A549 (cell line): ENCODE measurements around the gene CHPF2. TPM values are rescaled to one million over a fixed set of nuclear protein-coding genes. Genes with fewer than 3 reads are reported as not detected.

ENCODE experiments used
- ATAC-seq, 2 experiments: fragments of 200-7000 bp in 1 of 2; fragments of >200 bp in 1 of 2; cut with Nextera tagmentation in 1 of 2; cut with Tn5 transposase in 1 of 2; 3 replicates each; pipeline versions ENCODE4 v1.8.0 to v1.9.1; 2018 to 2020; ENCODE audit warnings: mild to moderate bottlenecking in 1 of 2, moderate library complexity in 1 of 2
- CTCF ChIA-PET: fragments of 300-600 bp; sonication (Branson Sonifier 250); formaldehyde crosslinking; extraction: SDS; loops from one replicate; lab custom pipeline; 2021; ENCODE audit warnings: antibody characterized with exemption, inconsistent platforms; lab: Yijun Ruan, JAX
- POLR2A ChIA-PET: fragments of 350-600 bp; formaldehyde crosslinking; extraction: SDS; loops from one replicate; lab custom pipeline; 2021; ENCODE audit warnings: antibody characterized with exemption, inconsistent platforms; lab: Yijun Ruan, JAX
- DNase-seq, 2 experiments: peaks; one replicate each; pipeline versions ENCODE4 v3.0.0 to v3.0.0-alpha.2; 2011 to 2016; ENCODE audit warnings: low read depth in 1 of 2, low spot score in 1 of 2
- FAIRE-seq: peaks from 2 replicates; lab custom pipeline; 2011; peaks lifted over from hg19 to GRCh38; lab: Jason Lieb, UNC
- H3K27ac ChIP-seq, 2 experiments: fragments of >200 bp; sonication (Bioruptor Twin); formaldehyde crosslinking; 3 replicates each; pipeline ENCODE4 v1.5.1; 2016 to 2017
- H3K4me1 ChIP-seq: fragments of >200 bp; sonication (Bioruptor Twin); formaldehyde crosslinking; 3 replicates; pipeline ENCODE4 v1.6.1; 2016
- H3K4me2 ChIP-seq: fragments of >200 bp; sonication (Bioruptor Twin); formaldehyde crosslinking; 3 replicates; pipeline ENCODE4 v1.6.1; 2016
- H3K4me3 ChIP-seq: fragments of >200 bp; sonication (Bioruptor Twin); formaldehyde crosslinking; 3 replicates; pipeline ENCODE4 v1.5.1; 2016
- H3K9me3 ChIP-seq: fragments of >200 bp; sonication (Bioruptor Twin); formaldehyde crosslinking; 3 replicates; pipeline ENCODE4 v1.6.1; 2016
- CEBPB ChIP-seq, 2 experiments: fragments of >200 bp in 1 of 2; sonication (Bioruptor Twin) in 1 of 2; formaldehyde crosslinking in 1 of 2; IDR thresholded peaks; 2 replicates each; pipeline ENCODE4 v1.6.1; 2012 to 2016
- EHMT2 ChIP-seq: fragments of 200-600 bp; sonication (generic); IDR thresholded peaks from 2 replicates; pipeline ENCODE4 v1.6.1; 2016; ENCODE audit warnings: antibody characterized with exemption, low read depth, mild to moderate bottlenecking, moderate library complexity
- ESRRA ChIP-seq: fragments of 150-350 bp; IDR thresholded peaks from 2 replicates; pipeline ENCODE4 v1.6.1; 2014; ENCODE audit warnings: mild to moderate bottlenecking, low read length, borderline replicate concordance
- FOSB ChIP-seq: fragments of 250-450 bp; sonication (Bioruptor Pico); IDR thresholded peaks from 2 replicates; pipeline ENCODE4 v1.5.0; 2020; ENCODE audit warnings: mild to moderate bottlenecking, moderate library complexity
- FOXS1 ChIP-seq: fragments of 250-450 bp; sonication (Bioruptor Pico); IDR thresholded peaks from 2 replicates; pipeline ENCODE4 v1.5.0; 2020; ENCODE audit warnings: mild to moderate bottlenecking, moderate library complexity
- GATA3 ChIP-seq: IDR thresholded peaks from 2 replicates; pipeline ENCODE4 v1.6.1; 2012; ENCODE audit warnings: borderline replicate concordance
- HMGXB4 ChIP-seq: fragments of 250-450 bp; sonication (Bioruptor Pico); IDR thresholded peaks from 2 replicates; pipeline ENCODE4 v1.5.0; 2021; ENCODE audit warnings: mild to moderate bottlenecking, moderate library complexity, borderline replicate concordance
- JUN ChIP-seq, 2 experiments: fragments of >200 bp; sonication (Bioruptor Twin); formaldehyde crosslinking; IDR thresholded peaks; 2 replicates in 1 of 2; 3 replicates in 1 of 2; pipeline ENCODE4 v1.6.1; 2016 to 2017
- KDM1A ChIP-seq: fragments of 200-600 bp; sonication (generic); IDR thresholded peaks from 2 replicates; pipeline ENCODE4 v1.6.1; 2016; ENCODE audit warnings: low read depth, mild to moderate bottlenecking
- MAFK ChIP-seq: fragments of 450-650 bp; IDR thresholded peaks from 2 replicates; pipeline ENCODE4 v1.6.1; 2014; ENCODE audit not compliant: partially characterized antibody
- MAX ChIP-seq: IDR thresholded peaks from 2 replicates; pipeline ENCODE4 v1.6.1; 2012
- MYC ChIP-seq: IDR thresholded peaks from 2 replicates; pipeline ENCODE4 v1.6.1; 2012; ENCODE audit warnings: mild to moderate bottlenecking, inconsistent platforms, low read length, improper control_type of control experiment, borderline replicate concordance
- NPAS2 ChIP-seq: fragments of 250-450 bp; sonication (Bioruptor Pico); IDR thresholded peaks from 2 replicates; pipeline ENCODE4 v1.8.0; 2022; ENCODE audit warnings: mild to moderate bottlenecking, moderate library complexity, borderline replicate concordance
- PHF8 ChIP-seq: fragments of 200-600 bp; sonication (generic); IDR thresholded peaks from 2 replicates; pipeline ENCODE4 v1.6.1; 2016; ENCODE audit warnings: low read depth, mild to moderate bottlenecking, antibody characterized with exemption, moderate library complexity, borderline replicate concordance
- POLR2A ChIP-seq: IDR thresholded peaks from 2 replicates; pipeline ENCODE4 v1.6.1; 2012; ENCODE audit warnings: mild to moderate bottlenecking, low read length
- RCOR1 ChIP-seq: fragments of 150-350 bp; IDR thresholded peaks from 2 replicates; pipeline ENCODE4 v1.6.1; 2014; ENCODE audit warnings: antibody characterized with exemption, low read length, low read depth
- RNF2 ChIP-seq: fragments of 200-600 bp; sonication (generic); IDR thresholded peaks from 2 replicates; pipeline ENCODE4 v1.6.1; 2016; ENCODE audit warnings: low read depth, mild to moderate bottlenecking, antibody characterized with exemption, moderate library complexity, borderline replicate concordance
- ZC3H11A ChIP-seq: fragments of 450-650 bp; IDR thresholded peaks from 2 replicates; pipeline ENCODE4 v1.6.1; 2014; ENCODE audit warnings: antibody characterized with exemption, mild to moderate bottlenecking
- WGBS: methylation state at CpG from one replicate; pipeline ENCODE4 v1.1.6; 2017; ENCODE audit errors: missing lambda C conversion rate; 5-methylcytosine and 5-hydroxymethylcytosine counted together
- polyA plus RNA-seq, 4 experiments: library from polyadenylated mRNA; depleted of rRNA in 3 of 4; stranded (reverse); fragments of >200 nt; fragmentation: RNase III in 1 of 4; extraction: RNeasy Plus Mini Kit Qiagen cat#74134 plus additional on column Dnase treatment in 1 of 4; gene quantifications; 2 replicates in 3 of 4; 3 replicates in 1 of 4; pipeline ENCODE4 v1.2.3, GENCODE V29; 2011 to 2017
- TF ChIP-seq, protein P1 (sequence below): fragments of 250-450 bp; sonication (Bioruptor Pico); IDR thresholded peaks from 2 replicates; pipeline ENCODE4 v1.5.0; 2020; ENCODE audit warnings: low read depth, mild to moderate bottlenecking, moderate library complexity
- TF ChIP-seq, protein P2 (sequence below): fragments of >200 bp; sonication (Bioruptor Twin); formaldehyde crosslinking; IDR thresholded peaks from 3 replicates; pipeline ENCODE4 v1.6.1; 2016

CHPF2 gene
- polyA plus RNA-seq, 2 of the 4 experiments (the other 2 are of a cell fraction) = 14.9 to 29.6 TPM

DNA sequence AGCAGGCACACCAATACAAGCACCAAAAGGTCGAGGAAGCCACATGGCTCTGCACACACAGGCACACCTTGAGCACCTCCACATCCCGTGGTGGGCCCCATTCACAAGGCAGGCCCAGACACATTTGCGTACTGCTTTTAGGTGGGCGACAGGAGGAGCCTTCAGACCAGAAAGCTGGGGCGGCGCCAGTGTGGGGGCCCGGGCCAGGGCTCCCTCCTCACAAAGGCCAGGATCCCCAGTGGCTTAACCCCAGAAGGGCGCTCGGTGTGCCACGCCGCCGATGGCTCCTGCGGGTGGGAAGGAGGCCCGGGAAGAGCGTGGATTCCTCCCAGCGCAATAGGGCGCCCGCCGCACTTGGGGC is 19.0 kb downstream of the CHPF2 start:
- CTCF ChIA-PET = interaction anchor here (1.0 to 2.1 kb wide), 8 partner anchors 9 to 64 kb away, joined by 3 to 10 read pairs (median 6); no protein-coding TSS in a partner anchor
- TF ChIP-seq HMGXB4 (no peak), MAFK (no peak), PHF8 (no peak), KDM1A (no peak), FOSB (CRISPR knock-in tag) (no peak)
- TF ChIP-seq, protein P1, sequence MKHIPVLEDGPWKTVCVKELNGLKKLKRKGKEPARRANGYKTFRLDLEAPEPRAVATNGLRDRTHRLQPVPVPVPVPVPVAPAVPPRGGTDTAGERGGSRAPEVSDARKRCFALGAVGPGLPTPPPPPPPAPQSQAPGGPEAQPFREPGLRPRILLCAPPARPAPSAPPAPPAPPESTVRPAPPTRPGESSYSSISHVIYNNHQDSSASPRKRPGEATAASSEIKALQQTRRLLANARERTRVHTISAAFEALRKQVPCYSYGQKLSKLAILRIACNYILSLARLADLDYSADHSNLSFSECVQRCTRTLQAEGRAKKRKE (CRISPR knock-in tag) = no peak
- POLR2A ChIA-PET = interaction anchor here (0.6 kb wide), 1 partner anchor 36 kb away, joined by 3 read pairs; no protein-coding TSS in a partner anchor
- FAIRE-seq (no peak), ATAC-seq (0 out of 6 replicates have a peak, but pooled peaks of 1 of the 2 experiments have one; percentile 0), DNase-seq (no peak)
- Histone ChIP-seq H3K9me3 (no peaks in the 10 kb centered on the region), H3K27ac (peak overlapping the region; percentile 87 to 94), H3K4me2 (peak overlapping the region; percentile 88), H3K4me3 (peak overlapping the region; percentile 51), H3K4me1 (peaks cover 41% of the 10 kb centered on the region)
- WGBS = 27% methylated on average over 17 of the region's 19 CpGs

- ChIA-PET CTCF (interaction anchor here (1.1 to 8.3 kb wide), 7 partner anchors 8 to 63 kb away, joined by 3 to 60 read pairs (median 6); no protein-coding TSS in a partner anchor), POLR2A (interaction anchor here (0.6 to 1.1 kb wide), 5 partner anchors 9 to 36 kb away, joined by 3 to 5 read pairs (median 5); partner anchors contain the start of genes ABCF2 and CHPF2)
- DNase-seq (peak; percentile 67 to 84), FAIRE-seq (no peak), ATAC-seq (peak; percentile 36 to 48)
- peaks cover 35% of the 10 kb centered on the region for H3K4me1 ChIP-seq
- peak; percentile 43; the same call in 1 of the 2 replicates for TF ChIP-seq MAX
- no peak for TF ChIP-seq MYC
- TF ChIP-seq, protein P2, sequence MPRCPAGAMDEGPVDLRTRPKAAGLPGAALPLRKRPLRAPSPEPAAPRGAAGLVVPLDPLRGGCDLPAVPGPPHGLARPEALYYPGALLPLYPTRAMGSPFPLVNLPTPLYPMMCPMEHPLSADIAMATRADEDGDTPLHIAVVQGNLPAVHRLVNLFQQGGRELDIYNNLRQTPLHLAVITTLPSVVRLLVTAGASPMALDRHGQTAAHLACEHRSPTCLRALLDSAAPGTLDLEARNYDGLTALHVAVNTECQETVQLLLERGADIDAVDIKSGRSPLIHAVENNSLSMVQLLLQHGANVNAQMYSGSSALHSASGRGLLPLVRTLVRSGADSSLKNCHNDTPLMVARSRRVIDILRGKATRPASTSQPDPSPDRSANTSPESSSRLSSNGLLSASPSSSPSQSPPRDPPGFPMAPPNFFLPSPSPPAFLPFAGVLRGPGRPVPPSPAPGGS = peak; percentile 11; the same call in 1 of the 3 replicates
- TF ChIP-seq ZC3H11A = no peak
- TF ChIP-seq JUN (IDR thresholded peaks at IDR 0.05) = peak in 1 of 2 experiments; percentile 58; a peak in 3 of 5 replicates
- TF ChIP-seq NPAS2 (CRISPR knock-in tag) = no peak
- peak; percentile 50; the same call in 1 of the 2 replicates for TF ChIP-seq PHF8
- peak; percentile 39; the same call in 1 of the 2 replicates for TF ChIP-seq RNF2
- peak; percentile 60 for TF ChIP-seq POLR2A
- peak overlapping the region; percentile 51 for H3K4me3 ChIP-seq
- H3K4me2 ChIP-seq = peak overlapping the region; percentile 88
- H3K9me3 ChIP-seq = no peaks in the 10 kb centered on the region
- peak overlapping the region; percentile 87 to 94 for H3K27ac ChIP-seq
- WGBS = 25% methylated on average over 19 of the region's 79 CpGs
Measured at GRCh38 chr7:151251689-151252560, 19.6 kb downstream of the CHPF2 start.

- Histone ChIP-seq H3K4me3 (peak overlapping the region; percentile 51), H3K4me2 (peak overlapping the region; percentile 88), H3K9me3 (no peaks in the 10 kb centered on the region), H3K4me1 (peaks cover 29% of the 10 kb centered on the region), H3K27ac (peak overlapping the region; percentile 87 to 94)
- ChIA-PET CTCF (interaction anchor here (1.0 to 8.3 kb wide), 6 partner anchors 9 to 141 kb away, joined by 3 to 60 read pairs (median 7); no protein-coding TSS in a partner anchor), POLR2A (interaction anchor here (1.0 to 1.1 kb wide), 4 partner anchors 10 to 26 kb away, joined by 4 to 5 read pairs (median 5); partner anchors contain the start of genes ABCF2 and CHPF2)
- FAIRE-seq (no peak), DNase-seq (no peak), ATAC-seq (no peak)
- no peak for TF ChIP-seq FOSB (CRISPR knock-in tag)
- no peak for TF ChIP-seq ESRRA
- TF ChIP-seq GATA3 = no peak
- no peak for TF ChIP-seq KDM1A
- TF ChIP-seq PHF8 = no peak
- TF ChIP-seq CEBPB (IDR thresholded peaks at IDR 0.05) = no peak
- no peak for TF ChIP-seq FOXS1
- TF ChIP-seq EHMT2 = no peak
- TF ChIP-seq ZC3H11A = no peak
- TF ChIP-seq RCOR1 = no peak
- 76% methylated on average over 9 of the region's 9 CpGs for WGBS
Measured at GRCh38 chr7:151252561-151252835, 20.2 kb downstream of the CHPF2 start.
